Testis (tissue), 2 donors: Measurements from ENCODE around the gene MICAL1.

Experiments used
- CTCF ChIP-seq, 3 experiments: fragments of 450-650 bp in 2 of 3; fragments of 200-600 bp in 1 of 3; sonication (generic) in 1 of 3; IDR thresholded peaks; one replicate each; pipeline ENCODE4 v1.5.1; 2016 to 2019; ENCODE audit warnings: antibody characterized with exemption in 3 of 3, mild to moderate bottlenecking in 2 of 3, moderate library complexity in 1 of 3
- POLR2A ChIP-seq: fragments of 450-650 bp; IDR thresholded peaks from one replicate; pipeline ENCODE4 v1.6.1; 2017; ENCODE audit warnings: antibody characterized with exemption, mild to moderate bottlenecking, moderate library complexity

- TF ChIP-seq POLR2A = no peak
- no peak for TF ChIP-seq CTCF (IDR thresholded peaks at IDR 0.05)
Observed at GRCh38 chr6:109466212-109466923, 10.8 kb upstream of the MICAL1 start.
